Neuron (in vitro differentiated cells): ENCODE data around the gene ITIH4.

Experiments used
- H2AFZ ChIP-seq: one replicate; pipeline ENCODE4 v1.6.1; 2013; ENCODE audit warnings: low read depth, mild to moderate bottlenecking, inconsistent platforms, low read length, moderate library complexity
- H3K27me3 ChIP-seq: one replicate; pipeline ENCODE4 v1.6.1; 2013; ENCODE audit warnings: low read length; ENCODE audit not compliant: insufficient read depth
- H3K36me3 ChIP-seq: one replicate; pipeline ENCODE4 v1.6.1; 2013; ENCODE audit warnings: low read length; ENCODE audit not compliant: insufficient read depth
- H3K4me1 ChIP-seq: one replicate; pipeline ENCODE4 v1.6.1; 2013; ENCODE audit warnings: low read length; ENCODE audit not compliant: insufficient read depth
- H3K4me3 ChIP-seq: 2 replicates; pipeline ENCODE4 v1.5.1; 2013; ENCODE audit warnings: mild to moderate bottlenecking, low read length, moderate library complexity
- H3K9me3 ChIP-seq: one replicate; pipeline ENCODE4 v1.6.1; 2013; ENCODE audit warnings: low read length

Gene ITIH4

GRCh38 chr3:52770496-52771333, 59.8 kb downstream of the ITIH4 start, which contains the start of gene NEK4:
TSS of gene NEK4 (minus strand) at chr3:52770940. CDS start at chr3:52770746, 194 bp downstream.
- peaks cover 9% of the 10 kb centered on the region for H3K4me1 ChIP-seq
- H3K4me3 ChIP-seq = peak within 1 kb of the TSS; percentile 61
- H3K27me3 ChIP-seq = peaks cover 2% of the 10 kb centered on the region
- H3K9me3 ChIP-seq = no peaks in the 10 kb centered on the region
- H3K36me3 ChIP-seq = peaks cover 17% of the 10 kb centered on the region
- peak within 1 kb of the TSS; percentile 88 for H2AFZ ChIP-seq

DNA sequence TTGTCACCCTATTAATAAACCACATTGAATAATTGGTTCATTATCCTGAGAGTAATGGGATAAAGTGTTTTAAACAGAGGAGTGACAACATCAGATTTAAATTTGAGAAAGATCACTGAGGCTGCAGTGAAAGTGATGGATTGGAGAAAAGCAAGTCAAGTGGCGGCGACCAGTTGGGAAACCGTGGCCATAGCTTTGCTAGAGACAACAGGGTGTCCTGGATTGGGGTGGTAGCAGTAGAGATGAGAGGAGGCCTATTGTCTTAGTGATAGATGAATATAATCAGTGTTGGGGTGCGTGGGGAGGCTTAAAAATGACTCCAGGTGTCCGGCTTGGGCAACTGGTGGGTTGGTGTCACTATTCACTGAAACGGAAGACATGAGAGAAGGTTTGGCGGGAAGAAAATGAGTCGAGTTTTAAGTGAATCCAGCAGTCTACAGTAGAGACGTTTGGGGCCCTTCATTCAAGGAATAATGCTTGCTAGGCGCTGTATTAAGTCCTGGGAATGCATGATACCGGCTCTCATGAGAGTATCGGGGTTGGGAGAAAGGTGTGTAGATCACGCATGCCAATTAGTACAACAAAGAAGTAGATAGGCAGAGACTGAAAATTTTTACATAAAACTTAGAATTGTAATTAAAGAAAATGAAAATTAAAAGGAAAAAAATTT, 60.6 kb downstream of the ITIH4 start:
- Histone ChIP-seq H3K4me1 (peaks cover 9% of the 10 kb centered on the region), H3K9me3 (no peaks in the 10 kb centered on the region), H3K27me3 (no peaks in the 10 kb centered on the region), H3K36me3 (peaks cover 25% of the 10 kb centered on the region), H2AFZ (peak overlapping the region; percentile 88), H3K4me3 (peak overlapping the region; percentile 61)

GRCh38 chr3:52763466-52763865, 67.0 kb downstream of the ITIH4 start:
- H3K4me1 ChIP-seq = no peaks in the 10 kb centered on the region
- H3K36me3 ChIP-seq = peaks cover 80% of the 10 kb centered on the region
- no peak overlapping the region for H3K4me3 ChIP-seq
- H3K27me3 ChIP-seq = no peaks in the 10 kb centered on the region
- no peaks in the 10 kb centered on the region for H3K9me3 ChIP-seq
- no peak overlapping the region for H2AFZ ChIP-seq
